MCF 10A (cell line): Measurements from ENCODE around the gene FAIM2. TPM values are rescaled to one million over a fixed set of nuclear protein-coding genes. Genes with fewer than 3 reads are reported as not detected.

ENCODE experiments used
- BruUV-seq: library from RNA; stranded (reverse); fragments of 400-500 nt; replicated peaks from 2 replicates; lab custom pipeline; 2021; lab: Mats Ljungman, UMichigan
- CTCF ChIA-PET: fragments of 300-600 bp; sonication (Branson Sonifier 250); formaldehyde crosslinking; extraction: SDS; loops from one replicate; lab custom pipeline; 2021; ENCODE audit warnings: antibody characterized with exemption, inconsistent platforms; lab: Yijun Ruan, JAX
- POLR2A ChIA-PET: fragments of 300-600, 350-650 bp; sonication (Branson Sonifier 250); formaldehyde crosslinking; extraction: SDS; loops from one replicate; lab custom pipeline; 2020; ENCODE audit warnings: antibody characterized with exemption, inconsistent platforms; lab: Yijun Ruan, JAX
- DNase-seq: peaks from one replicate; pipeline ENCODE4 v3.0.0-alpha.2; 2018; ENCODE audit not compliant: unreplicated experiment
- H3K27ac Mint-ChIP-seq: one replicate; pipeline ENCODE4 v1.8.0; 2022; ENCODE audit warnings: mild to moderate bottlenecking, low read depth, mixed read lengths; ENCODE audit not compliant: unreplicated experiment
- H3K27me3 Mint-ChIP-seq: one replicate; pipeline ENCODE4 v1.8.0; 2022; ENCODE audit warnings: mixed read lengths; ENCODE audit not compliant: insufficient read depth, unreplicated experiment
- H3K36me3 Mint-ChIP-seq: one replicate; pipeline ENCODE4 v1.8.0; 2022; ENCODE audit warnings: mild to moderate bottlenecking, moderate library complexity, mixed read lengths; ENCODE audit not compliant: insufficient read depth, unreplicated experiment
- H3K4me1 Mint-ChIP-seq: one replicate; pipeline ENCODE4 v1.8.0; 2022; ENCODE audit warnings: mixed read lengths; ENCODE audit not compliant: insufficient read depth, unreplicated experiment
- H3K4me3 Mint-ChIP-seq: one replicate; pipeline ENCODE4 v1.8.0; 2022; ENCODE audit warnings: mild to moderate bottlenecking, moderate library complexity, mixed read lengths; ENCODE audit not compliant: unreplicated experiment
- H3K9me3 Mint-ChIP-seq: one replicate; pipeline ENCODE4 v1.8.0; 2022; ENCODE audit warnings: mixed read lengths; ENCODE audit not compliant: unreplicated experiment
- CTCF ChIP-seq: fragments of 200-600 bp; IDR thresholded peaks from one replicate; pipeline ENCODE4 v1.8.0; 2022; ENCODE audit warnings: antibody characterized with exemption, mild to moderate bottlenecking; ENCODE audit not compliant: unreplicated experiment
- intact Hi-C: fragments of 100-400 bp; cut with micrococcal nuclease; formaldehyde crosslinking; loops from 2 replicates; pipeline ENCODE4 v1.14.1; 2022
- total RNA-seq: library from RNA; stranded (reverse); gene quantifications from 2 replicates; pipeline ENCODE4 v1.2.3, GENCODE V29; 2022

FAIM2 gene
- total RNA-seq, 1 experiment from 2014 or later = not detected

DNA sequence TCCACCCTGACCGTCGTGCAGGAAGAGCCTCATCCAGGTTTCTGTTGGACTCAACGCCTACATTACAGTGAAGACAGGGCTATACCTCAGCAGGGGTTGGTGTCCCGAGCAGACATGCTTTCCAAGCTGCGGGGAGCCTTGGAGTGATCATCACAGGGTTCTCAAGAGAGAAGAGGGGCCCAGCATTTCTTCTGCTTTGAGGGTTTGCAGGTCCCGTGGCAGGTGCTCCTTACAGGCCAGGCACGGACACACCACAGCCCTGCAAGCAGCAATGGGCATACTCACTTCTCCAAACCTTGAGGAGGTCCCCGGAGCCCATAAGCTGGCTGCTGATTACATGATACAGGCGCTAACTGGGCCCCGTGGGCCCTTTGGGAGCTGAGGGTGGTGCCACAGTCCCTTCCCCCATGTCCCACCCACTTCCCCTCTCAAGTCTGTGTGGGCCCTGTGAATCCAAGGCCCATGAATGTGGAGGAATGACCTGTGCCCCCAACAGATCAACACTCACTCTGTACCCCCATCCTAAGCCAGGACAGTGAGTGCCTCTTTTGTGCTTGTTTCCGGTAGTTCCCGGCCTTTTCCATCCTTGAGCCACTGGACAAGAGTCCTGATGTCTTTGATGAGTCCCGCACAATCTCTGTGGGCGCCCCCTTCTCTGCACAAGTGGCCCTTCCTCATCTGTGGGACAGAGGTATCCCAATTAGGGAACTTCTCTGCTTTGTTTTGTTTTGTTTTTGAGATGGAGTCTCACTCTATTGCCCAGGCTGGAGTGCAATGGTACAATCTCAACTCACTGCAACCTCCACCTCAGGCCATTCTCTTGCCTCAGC lies 47.9 kb upstream of the FAIM2 start:
- peaks cover 7% of the 10 kb centered on the region for H3K4me1 Mint-ChIP-seq
- POLR2A ChIA-PET = no interaction called here
- BruUV-seq = no TSS peak
- H3K27me3 Mint-ChIP-seq = no peaks in the 10 kb centered on the region
- CTCF ChIA-PET = no interaction called here
- H3K27ac Mint-ChIP-seq = no peak overlapping the region
- H3K4me3 Mint-ChIP-seq = no peak overlapping the region
- H3K9me3 Mint-ChIP-seq = no peaks in the 10 kb centered on the region
- H3K36me3 Mint-ChIP-seq = no peaks in the 10 kb centered on the region
- intact Hi-C loops = no loop called here
- no peak for TF ChIP-seq CTCF
- DNase-seq = no peak

- Mint-ChIP-seq H3K27ac (no peak within 1 kb of the TSS), H3K4me1 (peaks cover 12% of the 10 kb centered on the region), H3K9me3 (no peaks in the 10 kb centered on the region), H3K36me3 (peaks cover 3% of the 10 kb centered on the region), H3K27me3 (no peaks in the 10 kb centered on the region), H3K4me3 (no peak within 1 kb of the TSS)
- POLR2A ChIA-PET = interaction anchor here (0.6 to 0.7 kb wide), 2 partner anchors 52 to 325 kb away, joined by 3 read pairs; no protein-coding TSS in a partner anchor
- no TSS peak for BruUV-seq
- intact Hi-C loops = no loop called here
- no peak for TF ChIP-seq CTCF
- CTCF ChIA-PET = no interaction called here
- no peak for DNase-seq
Measured at GRCh38 chr12:49950273-49951251, 46.9 kb upstream of the FAIM2 start, which contains the start of gene AQP2. Gene AQP2 (plus strand): TSS chr12:49950737. CDS start chr12:49950831, 94 bp downstream.

- intact Hi-C loops = no loop called here
- TF ChIP-seq CTCF = no peak
- Mint-ChIP-seq H3K27ac (no peak overlapping the region), H3K36me3 (peaks cover 6% of the 10 kb centered on the region), H3K4me3 (no peak overlapping the region), H3K4me1 (peaks cover 16% of the 10 kb centered on the region), H3K27me3 (no peaks in the 10 kb centered on the region), H3K9me3 (no peaks in the 10 kb centered on the region)
- BruUV-seq = no TSS peak
- no peak for DNase-seq
- CTCF ChIA-PET = interaction anchor here (0.6 to 1.2 kb wide), 3 partner anchors 86 to 1956 kb away, joined by 3 to 4 read pairs (median 3); no protein-coding TSS in a partner anchor
- POLR2A ChIA-PET = interaction anchor here (0.6 to 0.7 kb wide), 2 partner anchors 53 to 324 kb away, joined by 3 read pairs; no protein-coding TSS in a partner anchor
Measured at GRCh38 chr12:49949866-49950265, 46.2 kb upstream of the FAIM2 start.
